NK-92 (cell line): Measurements from ENCODE around the gene YKT6.
"Not testable (repeated sequence)": the region's sequence is repeated elsewhere in the genome, so short reads cannot be mapped to it uniquely, and the experiment has no call there.

Experiments
- DNase-seq: peaks from one replicate; lab custom pipeline; 2025; ENCODE audit not compliant: unreplicated experiment; lab: John Stamatoyannopoulos, UW

The YKT6 gene

DNA sequence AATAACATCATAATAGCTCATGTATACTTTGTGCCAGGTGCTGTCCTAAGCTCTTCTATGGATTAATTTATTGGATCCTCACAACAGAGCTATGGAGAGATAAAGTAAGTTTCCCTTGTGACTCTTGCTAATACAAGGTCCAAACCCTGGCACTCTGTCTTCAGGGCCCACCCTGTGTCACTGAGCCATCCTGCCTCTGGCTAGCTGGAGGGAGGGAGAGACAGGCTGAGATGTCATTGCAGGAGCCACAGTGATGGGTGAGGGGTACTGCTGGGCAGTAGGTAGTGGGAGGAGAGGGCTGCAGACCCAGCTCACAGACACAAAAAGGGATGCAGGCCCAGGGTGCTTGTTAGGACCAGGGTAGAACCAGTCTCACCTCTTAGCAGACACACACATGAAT lies 28.4 kb upstream of the YKT6 start:
- no peak for DNase-seq

DNA sequence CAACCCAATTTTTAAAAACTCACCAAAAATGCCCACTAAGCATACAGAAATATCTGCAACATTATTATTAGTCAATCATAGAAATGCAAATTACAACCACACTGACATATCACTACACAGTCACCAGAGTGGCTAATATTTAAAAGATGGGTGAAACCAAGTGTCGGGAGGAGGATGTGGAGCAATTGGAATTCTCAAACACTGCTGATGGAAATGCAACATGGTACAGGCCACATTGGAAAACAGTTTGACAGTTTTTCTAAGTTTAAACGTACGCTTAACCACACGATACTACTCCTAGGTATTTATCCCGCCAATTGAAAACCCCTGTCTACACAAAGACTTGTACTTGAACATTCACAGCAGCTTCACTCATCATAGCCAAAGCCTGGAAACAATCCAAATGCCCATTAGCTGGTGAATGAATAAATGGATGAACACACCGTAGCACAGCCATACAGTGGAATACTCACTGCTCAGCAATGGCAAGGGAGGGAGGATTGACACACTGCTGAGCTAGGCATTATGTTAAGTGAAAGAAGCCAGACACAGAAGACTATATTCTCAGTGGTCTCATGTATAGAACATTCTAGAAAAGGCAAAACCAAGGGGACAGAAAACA lies 27.9 kb upstream of the YKT6 start:
- DNase-seq, result no peak

DNA sequence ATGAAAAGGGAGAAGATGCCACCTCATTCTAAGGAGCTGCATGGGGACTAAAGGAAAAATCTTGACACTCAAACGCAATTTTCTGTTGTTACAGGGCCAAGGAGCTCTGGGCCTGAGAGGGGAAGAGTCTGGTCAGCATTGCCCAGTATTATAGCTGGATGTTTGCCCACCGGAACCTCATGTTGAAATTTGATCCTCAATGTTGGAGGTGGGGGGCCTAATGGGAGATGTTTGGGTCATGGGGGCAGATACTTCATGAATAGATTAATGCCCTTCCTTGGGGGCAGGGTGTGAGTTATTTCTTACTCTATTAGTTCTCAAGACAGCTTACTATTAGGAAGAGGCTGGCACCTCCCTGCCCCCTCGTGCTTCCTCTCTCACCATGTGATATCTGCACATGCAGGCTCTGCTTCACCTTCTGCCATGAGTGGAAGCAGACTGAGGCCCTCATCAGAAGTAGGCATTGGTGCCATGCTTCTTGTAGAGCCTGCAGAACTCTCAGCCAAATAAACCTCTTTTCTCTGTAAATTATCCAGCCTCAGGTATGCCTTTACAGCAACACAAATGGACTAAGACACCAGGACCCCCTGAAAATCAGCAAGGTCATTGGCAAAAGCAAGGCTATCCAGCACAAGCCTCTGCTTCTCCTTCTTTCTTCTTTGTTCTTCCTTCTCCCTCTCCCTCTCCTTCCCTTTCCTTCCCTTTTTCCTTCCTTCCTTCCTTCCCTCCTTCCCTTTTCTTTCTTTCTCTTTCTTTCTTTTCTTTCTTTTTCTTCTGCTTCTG lies 26.7 kb upstream of the YKT6 start:
- DNase-seq, result no peak

DNA sequence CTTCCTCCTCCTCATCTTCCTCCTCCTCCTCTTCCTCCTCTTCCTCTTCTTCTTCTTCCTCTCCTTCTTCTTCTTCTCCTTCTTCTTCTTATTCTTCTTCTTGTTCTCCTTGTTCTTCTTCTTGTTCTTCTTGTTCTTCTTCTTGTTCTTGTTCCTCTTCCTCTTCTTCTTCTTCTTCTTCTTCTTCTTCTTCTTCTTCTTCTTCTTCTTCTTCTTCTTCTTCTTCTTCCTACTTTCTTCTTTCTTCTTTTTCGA lies 26.2 kb upstream of the YKT6 start:
- not testable (repeated sequence) for DNase-seq

DNA sequence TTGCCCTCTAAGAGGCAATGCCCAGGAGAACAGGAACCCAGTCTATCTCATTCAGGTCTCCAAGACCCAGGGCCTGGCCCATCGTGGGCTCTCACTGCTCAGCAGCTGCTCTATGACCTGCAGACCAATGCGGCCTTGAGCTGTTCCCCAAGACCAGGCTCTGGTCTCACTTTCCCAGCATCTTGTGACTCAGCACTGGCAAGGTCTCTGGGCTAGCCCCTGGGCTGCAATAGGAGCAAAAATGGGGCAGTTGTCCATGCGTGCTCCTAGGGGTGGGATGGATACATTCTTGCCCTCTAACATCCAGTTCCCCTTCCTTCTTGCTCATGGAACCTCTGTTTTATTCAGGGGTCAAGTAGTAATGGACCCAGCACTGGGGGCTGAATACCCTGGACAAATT lies 25.0 kb upstream of the YKT6 start:
- DNase-seq, result no peak

DNA sequence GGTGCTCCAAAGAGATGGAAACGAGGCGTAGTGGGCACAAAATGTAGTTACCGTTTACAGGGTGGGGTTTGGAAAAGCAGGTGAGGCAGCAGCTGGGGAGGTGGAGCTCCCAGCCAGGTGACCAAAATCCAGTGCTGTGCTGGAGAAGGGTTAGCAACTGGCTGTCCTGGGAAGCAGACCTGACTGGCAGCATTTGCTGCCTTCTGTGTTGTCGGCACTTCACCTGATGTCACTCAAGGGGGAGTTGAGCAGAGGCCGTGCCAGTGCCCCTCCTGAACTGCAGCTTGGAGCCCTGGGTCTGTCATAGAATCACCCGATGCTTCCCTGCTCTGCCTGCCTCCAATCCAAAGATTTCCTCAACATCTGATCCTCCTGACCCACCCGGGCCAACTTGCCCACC lies 24.3 kb upstream of the YKT6 start:
- no peak for DNase-seq

DNA sequence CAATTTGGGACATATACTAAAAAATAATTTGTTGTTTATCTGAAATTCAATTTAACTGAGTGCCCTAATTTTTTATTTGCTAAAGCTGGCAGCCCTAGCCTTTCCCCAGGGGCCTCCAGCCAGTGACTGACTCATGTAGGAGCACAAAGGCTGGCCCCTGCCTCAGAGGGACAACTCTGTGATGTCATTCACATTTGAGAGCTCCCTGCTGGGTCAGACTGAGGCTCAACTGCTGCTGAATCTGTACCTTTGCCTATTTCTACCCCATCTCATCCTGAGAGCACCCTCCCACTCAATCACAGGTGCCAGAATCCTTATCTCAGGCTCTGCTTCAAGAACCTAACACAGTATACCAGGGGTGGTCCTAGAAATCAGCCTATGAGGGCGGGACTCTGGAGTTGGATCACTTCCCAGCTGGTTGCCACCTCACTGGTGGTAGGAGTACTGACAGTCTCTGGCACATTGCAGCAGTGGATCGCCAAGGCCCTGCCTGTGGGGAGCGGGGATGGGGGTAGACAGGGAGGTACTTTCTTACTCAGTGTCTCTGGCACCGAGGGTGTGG lies 23.1 kb upstream of the YKT6 start:
- DNase-seq, result no peak

DNA sequence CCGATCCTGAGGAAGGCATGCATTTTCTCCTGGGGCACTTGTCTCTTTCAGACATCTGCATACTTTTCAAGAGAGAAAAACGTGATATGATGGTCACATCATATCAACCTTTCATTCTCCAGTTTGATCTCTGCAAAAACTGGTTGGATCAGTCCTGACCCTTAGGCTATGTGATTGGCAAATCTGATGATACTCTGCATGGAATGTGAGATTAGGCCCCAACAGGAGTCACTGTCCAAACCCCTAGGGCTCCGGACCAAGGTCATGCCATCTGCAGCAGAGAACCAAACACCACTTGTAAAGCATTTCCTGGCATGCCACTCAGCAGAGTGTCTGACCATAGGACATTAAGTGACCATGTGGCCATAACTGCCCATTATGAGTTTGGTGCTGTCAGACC lies 20.1 kb upstream of the YKT6 start:
- DNase-seq, result no peak

DNA sequence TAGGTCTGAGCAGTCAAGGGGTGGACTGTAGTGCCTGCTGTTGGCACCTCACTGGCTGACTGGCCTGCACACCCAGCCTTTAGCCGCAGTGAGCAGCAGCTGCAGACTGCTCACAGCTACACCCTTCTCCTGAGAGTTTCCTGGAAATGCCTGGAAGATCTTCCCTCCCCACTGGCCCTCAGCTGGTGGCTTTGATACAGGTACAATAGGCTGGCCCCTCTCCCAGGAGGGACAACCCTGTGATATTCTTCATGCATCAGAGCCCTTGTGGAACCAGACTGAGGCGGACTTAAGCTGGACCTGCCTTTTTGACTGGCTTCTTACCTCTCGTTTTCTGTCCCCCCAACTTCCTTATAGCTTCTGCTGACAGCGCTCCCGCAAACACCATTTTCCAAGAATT lies 18.0 kb upstream of the YKT6 start:
- no peak for DNase-seq

DNA sequence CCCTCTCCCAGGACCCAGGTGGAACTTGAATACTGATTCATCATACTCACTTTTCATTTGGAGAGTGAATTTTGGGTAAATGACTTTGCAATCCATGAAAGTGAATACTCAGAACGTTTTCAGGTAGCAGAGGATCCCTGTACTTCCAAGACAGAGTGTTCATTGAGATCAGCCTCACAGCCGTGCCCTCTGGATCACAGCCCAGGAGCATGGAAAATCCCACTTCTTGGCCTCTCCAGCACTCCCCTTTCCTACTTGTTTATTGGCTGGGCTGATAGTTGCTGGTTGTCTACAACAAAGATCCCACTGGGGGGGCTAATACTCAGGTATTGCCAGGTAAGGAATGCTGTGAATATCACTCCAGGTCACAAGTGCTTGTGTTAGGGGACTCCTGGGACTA lies 17.4 kb upstream of the YKT6 start:
- no peak for DNase-seq

DNA sequence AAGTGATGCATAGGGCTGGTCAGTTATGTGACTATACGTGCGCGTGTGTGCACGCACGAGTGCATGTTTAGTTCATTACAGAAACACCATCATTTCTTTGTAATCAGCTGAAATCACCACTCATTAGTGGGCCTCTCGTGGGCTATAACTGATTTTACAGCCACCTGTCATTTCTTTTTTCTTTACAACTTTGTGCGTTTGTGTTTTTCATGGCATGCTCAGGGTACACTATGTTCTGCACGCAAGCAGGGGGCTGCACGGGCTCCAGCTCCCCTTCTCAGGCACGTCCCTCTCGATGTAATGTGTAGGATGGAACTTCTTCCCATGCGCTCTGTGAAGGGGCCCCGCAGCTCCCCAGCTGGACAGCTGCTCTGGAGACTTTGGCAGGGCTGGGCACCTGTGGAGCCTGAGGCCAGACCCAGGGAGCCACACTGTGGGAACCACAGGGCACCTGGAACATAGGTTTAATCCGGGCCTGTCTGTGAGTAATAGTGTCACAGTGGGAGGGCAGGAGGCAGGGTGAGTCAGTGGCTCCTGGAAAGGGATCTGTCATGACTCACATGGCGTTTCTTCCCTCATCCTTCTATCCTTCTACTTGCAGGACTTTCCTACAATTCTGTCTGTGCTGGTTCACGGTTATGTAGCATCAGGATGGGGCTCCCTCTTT lies 16.4 kb upstream of the YKT6 start:
- DNase-seq, result no peak

DNA sequence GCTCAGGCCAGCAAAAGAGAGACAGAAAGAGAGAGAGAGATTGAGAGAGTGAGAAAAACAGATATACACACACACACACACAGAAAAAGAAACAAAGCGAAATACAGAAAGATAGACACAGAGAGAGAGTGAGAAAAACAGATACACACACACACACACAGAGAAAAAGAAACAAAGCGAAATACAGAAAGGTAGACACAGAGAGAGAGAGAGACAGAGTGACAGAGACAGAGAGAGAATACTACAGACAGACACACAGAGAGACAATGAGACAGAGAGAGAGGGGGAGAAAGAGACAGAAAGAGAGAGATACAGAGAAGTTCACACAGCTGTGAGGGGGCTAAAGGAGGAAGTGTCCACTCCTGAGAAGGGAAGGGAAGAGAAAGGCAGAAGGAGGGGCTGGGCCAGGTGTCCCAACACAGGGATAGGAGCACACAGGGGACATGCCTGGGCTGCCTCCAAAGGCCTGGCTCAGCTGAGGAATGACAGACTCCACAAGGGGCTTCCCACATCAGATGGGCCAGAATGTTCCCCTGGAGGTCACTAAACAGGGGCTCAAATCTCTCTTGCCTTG lies 15.8 kb upstream of the YKT6 start:
- no peak for DNase-seq

DNA sequence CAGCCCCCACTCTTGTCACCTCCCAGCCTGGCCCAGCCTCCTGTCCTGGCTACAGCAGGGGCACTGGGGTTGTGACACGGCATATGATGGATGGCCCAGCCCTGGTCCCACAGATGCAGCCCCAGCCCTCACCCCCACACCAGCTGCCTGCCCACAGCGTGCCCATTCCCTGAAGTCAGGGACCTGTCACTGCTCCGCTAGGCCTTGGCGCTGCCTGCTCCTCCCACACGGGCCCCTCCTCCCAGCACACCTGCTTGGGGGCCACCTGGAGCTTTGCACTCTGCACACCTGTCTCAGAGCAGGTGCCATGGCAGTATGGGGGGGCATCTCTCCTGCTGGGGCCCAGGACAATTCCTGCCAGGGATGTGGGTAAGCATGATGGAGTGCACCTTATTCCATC lies 15.0 kb upstream of the YKT6 start:
- DNase-seq, result no peak

DNA sequence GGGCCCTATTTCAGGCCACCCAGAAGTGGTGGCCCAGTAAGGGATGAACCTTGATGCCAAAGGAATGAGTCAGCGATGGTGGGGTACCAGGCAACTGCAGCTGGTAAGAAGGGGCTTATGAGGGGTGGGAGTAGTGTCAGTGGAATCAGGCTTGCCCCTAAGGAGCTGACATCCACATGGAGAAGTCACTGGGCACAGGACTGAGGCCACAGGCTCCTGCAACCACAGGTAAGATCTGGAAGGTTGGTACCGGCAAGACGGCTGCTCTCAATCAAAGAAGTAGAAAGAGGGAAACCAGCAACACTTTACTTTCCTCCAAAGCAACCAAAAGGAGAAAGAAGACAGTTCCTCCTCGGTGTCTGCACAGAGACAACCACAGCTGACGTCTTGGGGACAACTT lies 14.0 kb upstream of the YKT6 start:
- DNase-seq, result no peak

DNA sequence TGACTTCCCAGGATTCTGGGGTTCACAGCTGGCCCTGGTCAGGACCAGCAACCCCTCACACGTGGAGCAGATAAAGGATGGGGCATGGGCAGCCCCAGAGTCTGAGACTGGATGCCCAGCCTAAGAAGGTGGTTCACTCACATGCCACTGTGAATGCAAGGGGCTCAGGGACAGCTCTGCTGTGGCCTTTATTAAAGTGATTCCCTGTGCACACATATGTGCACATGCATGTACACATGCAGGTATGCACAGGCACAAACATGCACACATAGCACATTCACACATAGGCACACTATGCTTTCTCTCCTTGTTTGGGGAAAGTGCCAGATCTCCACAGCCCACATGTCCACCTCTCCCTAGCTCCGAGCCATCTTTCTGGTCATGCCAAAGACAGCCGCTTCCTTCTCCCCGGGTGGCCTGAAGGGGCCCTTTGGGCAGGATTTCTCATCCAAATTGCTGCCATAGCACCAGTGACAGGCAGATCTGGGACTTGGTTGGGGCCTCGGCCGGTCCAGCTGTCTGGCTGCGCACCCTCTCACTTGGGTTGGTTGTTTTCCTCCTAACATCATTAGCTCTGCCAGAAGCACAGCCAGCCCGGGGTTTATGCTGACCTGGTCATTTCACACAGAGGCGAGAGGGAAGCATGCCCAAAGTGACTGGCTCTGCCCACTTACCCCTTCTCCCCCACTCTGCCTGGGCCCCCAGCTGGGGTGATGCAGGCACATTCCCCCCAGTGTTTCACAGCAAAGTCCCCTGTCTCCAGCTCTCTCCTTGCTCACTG lies 13.0 kb upstream of the YKT6 start:
- no peak for DNase-seq

DNA sequence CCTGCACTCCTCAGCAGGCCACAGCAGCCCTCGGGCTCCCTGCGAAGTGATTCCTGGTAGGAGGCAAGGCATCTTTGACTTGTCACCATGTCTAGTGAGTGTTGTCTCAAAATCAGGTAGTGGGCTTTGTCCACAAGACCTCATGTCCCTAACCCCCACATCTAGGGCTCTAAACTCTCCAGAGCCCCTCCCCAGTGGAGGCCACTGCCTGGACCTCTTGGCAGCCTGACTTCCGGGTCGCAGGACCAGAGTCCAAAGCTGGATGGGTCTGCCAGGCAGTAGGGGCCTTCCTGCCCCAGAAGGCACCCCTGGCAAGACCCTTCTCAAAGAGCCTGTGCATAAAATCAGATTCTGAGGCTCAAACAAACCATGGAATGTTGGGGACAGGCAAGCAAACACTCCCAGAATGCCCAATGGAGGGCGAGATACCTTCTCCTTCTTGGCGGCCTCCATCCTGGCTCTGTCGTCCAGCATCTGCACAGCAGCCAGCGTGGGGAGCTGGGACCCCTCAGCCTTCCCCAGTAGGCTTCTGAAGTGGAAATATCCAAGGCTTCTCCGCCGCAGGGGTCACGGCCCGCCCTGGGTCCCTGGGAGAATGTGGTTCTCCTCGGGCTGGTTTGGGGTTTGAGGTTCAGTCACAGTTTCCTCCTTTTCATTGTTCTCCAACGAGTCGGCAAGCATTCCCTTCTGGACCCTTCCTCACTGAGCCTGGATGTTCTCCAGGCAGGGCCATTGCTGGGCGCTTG lies 12.1 kb upstream of the YKT6 start:
- no peak for DNase-seq

DNA sequence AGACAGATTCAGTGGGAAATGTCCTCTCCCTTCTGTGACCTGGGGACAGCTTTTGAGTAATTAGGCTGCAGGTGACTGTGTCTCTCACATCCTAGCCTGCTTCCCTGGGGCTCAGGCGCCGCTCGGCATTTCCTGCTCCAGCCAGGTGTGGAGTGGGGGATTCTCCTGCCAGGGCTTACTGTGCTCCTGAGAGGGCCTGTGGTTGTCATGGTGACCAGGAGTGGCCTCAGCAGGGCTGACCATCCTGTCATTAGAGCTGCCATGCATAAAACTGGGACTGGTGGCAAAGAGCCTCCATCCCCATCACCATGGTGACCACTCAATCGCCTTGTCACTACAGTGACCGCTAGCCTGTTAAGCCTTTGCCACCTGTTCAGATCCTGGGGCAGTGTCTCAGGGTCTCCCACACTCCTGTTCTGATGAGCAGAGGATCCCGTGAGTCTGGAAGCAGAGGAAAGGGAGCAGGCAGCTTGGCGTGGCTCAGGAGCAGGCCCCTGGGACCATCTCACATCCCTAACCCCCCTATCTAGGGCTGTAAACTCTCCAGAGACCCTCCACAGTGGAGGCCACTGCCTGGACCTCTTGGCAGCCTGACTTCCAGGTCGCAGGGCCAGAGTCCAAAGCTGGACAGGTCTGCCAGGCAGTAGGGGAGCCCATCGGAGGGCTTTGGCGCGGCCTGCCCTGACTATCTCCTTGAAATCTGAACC lies 11.3 kb upstream of the YKT6 start, which contains the start of gene GCK:
Gene GCK (minus strand): TSS at position 154 of the 707 bp plus-strand sequence. CDS start 486 bp downstream, outside the sequence.
- no peak for DNase-seq

DNA sequence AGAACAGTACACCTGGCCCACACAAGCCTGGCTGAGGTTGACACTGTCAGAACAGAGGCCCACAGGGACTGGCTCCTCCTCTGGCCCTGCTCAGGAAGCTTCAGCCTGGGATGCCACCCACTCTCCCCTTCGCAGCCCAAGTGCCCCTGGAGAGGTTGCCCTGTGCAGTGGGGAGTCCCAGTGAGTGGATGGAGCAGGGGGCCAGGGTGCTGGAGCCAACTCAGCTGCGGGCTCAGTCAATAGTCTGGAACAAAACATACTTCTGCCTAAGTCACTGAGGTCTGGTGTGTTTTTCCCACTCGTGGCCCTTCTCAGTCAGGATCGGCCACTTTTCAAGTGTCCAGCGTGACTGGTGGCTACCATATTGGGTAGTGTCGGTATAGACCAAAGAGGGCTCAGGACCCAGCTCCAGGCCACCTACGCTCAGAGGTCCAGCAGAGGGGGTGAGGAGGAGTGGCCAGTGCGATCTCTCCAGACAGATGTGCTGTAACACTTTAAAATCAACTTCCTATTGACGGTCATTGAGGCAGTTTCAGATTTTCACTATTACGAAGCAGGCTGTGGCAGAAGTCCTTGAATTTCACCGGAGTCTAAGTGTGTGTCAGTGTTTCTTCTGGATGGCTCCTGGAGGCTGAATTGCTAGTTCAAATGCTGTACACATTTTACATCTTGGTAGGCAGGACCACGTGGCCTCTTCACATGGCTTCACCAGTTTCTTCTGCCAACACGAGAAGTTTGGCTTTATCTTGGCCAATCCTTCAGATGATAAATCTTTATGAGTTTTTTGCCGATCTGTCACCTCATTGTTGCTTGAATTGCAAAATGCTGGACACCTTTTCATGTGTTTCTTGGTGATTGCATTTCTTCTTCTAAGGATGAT lies 10.5 kb upstream of the YKT6 start:
- DNase-seq, result no peak

DNA sequence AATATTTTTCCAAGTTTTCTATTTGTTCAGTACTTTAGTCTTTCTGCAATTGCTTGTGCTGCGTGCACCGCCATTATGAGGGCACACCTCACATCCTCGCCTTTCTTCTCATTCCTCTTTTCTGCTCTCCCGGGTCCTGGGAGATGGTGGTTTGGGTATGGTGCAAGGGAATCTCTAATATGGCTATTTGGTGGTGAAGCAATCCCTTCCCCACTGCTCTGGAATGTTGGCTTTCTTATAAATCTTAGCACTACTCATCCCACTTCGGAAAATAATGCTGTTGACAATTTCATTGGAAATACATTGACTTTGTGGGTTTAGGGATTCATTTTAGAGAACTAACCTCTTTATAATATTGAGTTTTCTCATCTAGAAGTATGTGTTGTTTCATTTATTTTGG lies 9.6 kb upstream of the YKT6 start:
- DNase-seq, result no peak
